Gastrocnemius medialis (tissue), 4 donors: ENCODE results near the gene SKI. TPM values are rescaled to one million over a fixed set of nuclear protein-coding genes. Genes with fewer than 3 reads are reported as not detected.

ENCODE experiments used
- ATAC-seq, 2 donors: fragments of 150-250 bp; one replicate each; pipeline ENCODE4 v1.9.1; 2016
- DNase-seq, 2 donors: peaks; one replicate each; pipeline ENCODE4 v3.0.0-alpha.2; 2019
- H3K27ac ChIP-seq, 4 donors: fragments of 200-600 bp; sonication (generic); 1 replicate in 1 of 4; 2 replicates in 3 of 4; pipeline ENCODE4 v1.5.1; 2016 to 2018; ENCODE audit warnings: mild to moderate bottlenecking in 2 of 4, moderate library complexity in 1 of 4
- H3K27me3 ChIP-seq, 3 donors: fragments of 200-600 bp; sonication (generic) in 2 of 3; 1 replicate in 1 of 3; 2 replicates in 2 of 3; pipeline versions ENCODE4 v1.5.1 to v1.6.0; 2016 to 2019; ENCODE audit warnings: mild to moderate bottlenecking in 1 of 3, moderate library complexity in 1 of 3
- H3K36me3 ChIP-seq, 2 donors: fragments of 200-600 bp; sonication (generic) in 1 of 2; one replicate each; pipeline ENCODE4 v1.5.1; 2017 to 2018
- H3K4me1 ChIP-seq, 2 donors: fragments of 200-600 bp; sonication (generic) in 1 of 2; one replicate each; pipeline ENCODE4 v1.5.1; 2016 to 2017; ENCODE audit warnings: mild to moderate bottlenecking in 2 of 2
- H3K4me3 ChIP-seq, 4 donors: fragments of 200-600 bp; sonication (generic) in 3 of 4; 1 replicate in 1 of 4; 2 replicates in 3 of 4; pipeline ENCODE4 v1.5.1; 2016 to 2019; ENCODE audit warnings: mild to moderate bottlenecking in 2 of 4
- H3K9me3 ChIP-seq, 3 donors: fragments of 200-600 bp; sonication (generic) in 2 of 3; 1 replicate in 1 of 3; 2 replicates in 2 of 3; pipeline ENCODE4 v1.5.1; 2016 to 2019
- POLR2A ChIP-seq, 2 donors: fragments of 450-650 bp; IDR thresholded peaks; one replicate each; pipeline ENCODE4 v1.6.1; 2017; ENCODE audit warnings: antibody characterized with exemption in 2 of 2, mild to moderate bottlenecking in 2 of 2, moderate library complexity in 2 of 2
- in situ Hi-C, 4 donors: fragments of 200-750 bp; cut with MboI; loops; one replicate each; pipeline versions ENCODE4 v1.15.0 to v1.8.0; 2017; ENCODE audit warnings: low sequenced_read_pairs in 4 of 4
- intact Hi-C: fragments of 100-400 bp; cut with DNase I; formaldehyde crosslinking; loops from one replicate; pipeline ENCODE4 v1.15.1; 2023; ENCODE audit warnings: low total_unique reads
- total RNA-seq, 4 donors: library from RNA; depleted of rRNA; stranded (reverse); fragments of >200 nt; gene quantifications; one replicate each; pipeline versions ENCODE4 v1.1.0 to v1.2.3, GENCODE V29; 2016
- TF ChIP-seq, protein P1 (sequence below), 5 experiments: fragments of 450-650 bp in 3 of 5; fragments of 200-600 bp in 2 of 5; sonication (generic) in 2 of 5; IDR thresholded peaks in 4 of 5; conservative IDR thresholded peaks in 1 of 5; 1 replicate in 4 of 5; 2 replicates in 1 of 5; pipeline ENCODE4 v1.5.1; 2016 to 2019; ENCODE audit warnings: antibody characterized with exemption in 5 of 5, mild to moderate bottlenecking in 3 of 5, moderate library complexity in 3 of 5

Gene SKI
- total RNA-seq, 4 donors from 2014 or later = 7.8 to 32.2 (median 22.4) TPM

DNA sequence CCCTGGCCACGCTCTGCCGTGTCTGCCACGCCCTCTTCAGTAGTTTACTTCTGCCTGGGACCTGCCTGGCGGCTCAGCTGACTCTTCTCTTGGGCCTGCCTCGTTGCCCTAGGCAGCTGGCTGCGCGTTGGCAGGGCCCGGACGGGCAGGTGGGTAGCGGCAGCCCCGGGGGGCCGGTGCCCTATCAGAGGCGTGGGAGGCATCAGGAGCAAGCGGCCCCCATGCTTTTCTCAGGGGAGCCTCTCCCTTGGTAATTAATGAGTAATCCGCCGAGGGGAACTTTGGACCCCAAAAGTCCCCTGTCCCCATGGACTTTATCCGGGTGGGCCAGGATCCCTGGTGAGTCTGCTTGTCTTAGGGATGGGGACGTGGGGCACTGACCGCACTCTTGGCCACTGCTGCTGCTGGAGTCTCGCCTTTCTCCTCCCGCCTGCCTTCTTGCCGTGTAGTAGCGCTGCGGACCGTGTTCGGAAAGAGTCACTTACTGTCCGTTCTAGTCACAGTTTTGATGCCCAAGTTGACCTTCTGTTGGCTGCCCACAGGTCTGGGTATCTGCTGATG is 22.7 kb downstream of the SKI start:
- DNase-seq = no peak
- Histone ChIP-seq H3K27ac (no peak overlapping the region), H3K4me3 (no peak overlapping the region), H3K9me3 (no peaks in the 10 kb centered on the region), H3K4me1 (peaks cover 64 to 69% of the 10 kb centered on the region in 2 donors), H3K27me3 (no peaks in the 10 kb centered on the region), H3K36me3 (no peaks in the 10 kb centered on the region)
- TF ChIP-seq, protein P1, sequence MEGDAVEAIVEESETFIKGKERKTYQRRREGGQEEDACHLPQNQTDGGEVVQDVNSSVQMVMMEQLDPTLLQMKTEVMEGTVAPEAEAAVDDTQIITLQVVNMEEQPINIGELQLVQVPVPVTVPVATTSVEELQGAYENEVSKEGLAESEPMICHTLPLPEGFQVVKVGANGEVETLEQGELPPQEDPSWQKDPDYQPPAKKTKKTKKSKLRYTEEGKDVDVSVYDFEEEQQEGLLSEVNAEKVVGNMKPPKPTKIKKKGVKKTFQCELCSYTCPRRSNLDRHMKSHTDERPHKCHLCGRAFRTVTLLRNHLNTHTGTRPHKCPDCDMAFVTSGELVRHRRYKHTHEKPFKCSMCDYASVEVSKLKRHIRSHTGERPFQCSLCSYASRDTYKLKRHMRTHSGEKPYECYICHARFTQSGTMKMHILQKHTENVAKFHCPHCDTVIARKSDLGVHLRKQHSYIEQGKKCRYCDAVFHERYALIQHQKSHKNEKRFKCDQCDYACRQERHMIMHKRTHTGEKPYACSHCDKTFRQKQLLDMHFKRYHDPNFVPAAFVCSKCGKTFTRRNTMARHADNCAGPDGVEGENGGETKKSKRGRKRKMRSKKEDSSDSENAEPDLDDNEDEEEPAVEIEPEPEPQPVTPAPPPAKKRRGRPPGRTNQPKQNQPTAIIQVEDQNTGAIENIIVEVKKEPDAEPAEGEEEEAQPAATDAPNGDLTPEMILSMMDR (IDR thresholded peaks at IDR 0.05 in 4 of 5, conservative IDR thresholded peaks at IDR 0.05 in 1 of 5) = no peak
- no peak for TF ChIP-seq POLR2A (IDR thresholded peaks at IDR 0.05)
- intact Hi-C loops (no loop called here), in situ Hi-C loops (no loop called here)
- ATAC-seq = no peak

DNA sequence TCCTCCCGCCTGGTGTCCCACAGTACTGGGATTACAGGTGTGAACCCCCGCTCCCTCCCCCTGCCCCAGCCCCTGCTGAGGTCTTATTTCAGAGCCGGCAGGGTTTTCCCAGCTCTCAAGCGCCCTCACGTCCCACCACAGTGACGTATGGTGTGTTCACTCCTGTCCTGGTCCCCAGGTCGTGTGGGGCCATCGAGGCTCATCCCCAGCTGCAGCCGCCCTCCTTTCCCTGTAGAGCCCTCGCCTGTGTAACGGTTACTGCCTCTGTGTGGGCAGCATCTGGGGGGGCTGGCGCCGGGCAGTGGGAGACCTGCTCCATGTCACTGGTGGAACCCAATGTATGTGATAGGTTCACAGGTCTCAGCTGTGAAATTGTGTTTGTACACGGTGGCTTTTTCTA is 23.2 kb downstream of the SKI start:
- intact Hi-C loops (no loop called here), in situ Hi-C loops (no loop called here)
- TF ChIP-seq, protein P1 (IDR thresholded peaks at IDR 0.05 in 4 of 5, conservative IDR thresholded peaks at IDR 0.05 in 1 of 5) = no peak
- TF ChIP-seq POLR2A (IDR thresholded peaks at IDR 0.05) = no peak
- H3K27ac ChIP-seq = peak overlapping the region in 3 of 4 donors; percentile 6 to 18 (median 8)
- H3K4me3 ChIP-seq = no peak overlapping the region
- ATAC-seq (no peak), DNase-seq (no peak)
- no peaks in the 10 kb centered on the region for H3K36me3 ChIP-seq
- no peaks in the 10 kb centered on the region for H3K27me3 ChIP-seq
- H3K9me3 ChIP-seq = no peaks in the 10 kb centered on the region
- peaks cover 60 to 64% of the 10 kb centered on the region in 2 donors for H3K4me1 ChIP-seq

DNA sequence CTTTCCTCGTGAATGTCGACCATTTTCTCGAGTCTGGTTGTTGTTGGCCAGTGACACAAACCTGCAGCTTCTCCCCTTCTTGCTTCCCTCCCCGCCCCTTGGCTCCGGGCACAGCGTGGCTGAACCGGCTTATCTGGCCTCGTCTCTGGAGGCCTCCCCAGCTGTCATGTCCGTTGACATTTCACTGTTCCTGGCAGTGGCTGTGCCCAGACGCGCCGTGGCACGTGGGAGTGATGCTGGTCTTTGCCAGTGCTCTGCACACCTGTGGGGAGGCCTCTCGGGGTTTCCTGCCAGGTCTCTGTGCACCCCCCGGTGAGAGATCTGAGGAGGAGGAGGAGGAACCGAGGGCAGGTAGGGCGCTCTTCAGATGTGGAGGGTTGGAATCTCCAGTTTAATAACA is 23.7 kb downstream of the SKI start:
- H3K4me3 ChIP-seq = no peak overlapping the region

DNA sequence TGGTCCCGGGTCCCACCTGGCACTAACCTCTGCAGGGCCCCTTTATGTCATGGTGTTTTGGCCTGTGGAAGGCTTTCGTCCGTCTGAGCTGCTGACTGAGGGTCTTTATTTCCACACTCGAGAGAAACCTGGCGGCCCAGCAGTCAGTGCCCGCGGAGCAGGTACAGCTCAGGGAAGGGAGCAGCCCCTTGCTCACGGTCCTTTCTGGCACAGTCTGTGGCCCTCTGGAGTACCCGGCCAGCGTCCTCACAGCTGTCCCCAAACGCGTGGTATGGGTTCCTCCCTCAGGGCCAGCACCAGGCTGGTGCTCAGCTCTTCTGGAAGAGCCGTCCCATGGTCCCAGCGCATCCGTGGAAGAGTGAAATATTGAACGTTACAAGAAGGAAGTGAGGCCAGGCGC is 24.3 kb downstream of the SKI start:
- Histone ChIP-seq H3K4me1 (peaks cover 60 to 61% of the 10 kb centered on the region in 2 donors), H3K36me3 (no peaks in the 10 kb centered on the region), H3K4me3 (no peak overlapping the region), H3K27me3 (no peaks in the 10 kb centered on the region), H3K27ac (peak overlapping the region in 1 of 4 donors; percentile 25), H3K9me3 (no peaks in the 10 kb centered on the region)
- DNase-seq = no peak
- TF ChIP-seq, protein P1 (IDR thresholded peaks at IDR 0.05 in 4 of 5, conservative IDR thresholded peaks at IDR 0.05 in 1 of 5) = no peak
- TF ChIP-seq POLR2A (IDR thresholded peaks at IDR 0.05) = no peak
- no peak for ATAC-seq
- intact Hi-C loops (no loop called here), in situ Hi-C loops (no loop called here)

More for the DNA sequence above, 23.7 kb downstream of the SKI start:
- Histone ChIP-seq H3K4me1 (peaks cover 60 to 61% of the 10 kb centered on the region in 2 donors), H3K27ac (peak overlapping the region; percentile 6 to 25 (median 13)), H3K36me3 (no peaks in the 10 kb centered on the region), H3K9me3 (no peaks in the 10 kb centered on the region), H3K27me3 (no peaks in the 10 kb centered on the region)
- TF ChIP-seq POLR2A (IDR thresholded peaks at IDR 0.05) = no peak
- TF ChIP-seq, protein P1 (IDR thresholded peaks at IDR 0.05 in 4 of 5, conservative IDR thresholded peaks at IDR 0.05 in 1 of 5) = no peak
- intact Hi-C loops = no loop called here
- DNase-seq (peak in 1 of 2 donors; percentile 62), ATAC-seq (peak in 1 of 2 donors; percentile 54)
- in situ Hi-C loops = no loop called here
